B cell (primary cell): ENCODE measurements around the gene ANKRD11. TPM values are rescaled to one million over a fixed set of nuclear protein-coding genes. Genes with fewer than 3 reads are reported as not detected.

Experiments
- ATAC-seq: fragments of 200-7000 bp; cut with Tn5 transposase; one replicate; pipeline ENCODE4 v1.10.0; 2021; ENCODE audit warnings: low read depth, mild to moderate bottlenecking, moderate number of reproducible peaks, moderate library complexity
- CTCF ChIA-PET: fragments of 350-600 bp; sonication (Branson Sonifier 250); formaldehyde crosslinking; loops from one replicate; lab custom pipeline; 2021; ENCODE audit warnings: antibody characterized with exemption, inconsistent platforms; lab: Charles Lee
- POLR2A ChIA-PET: fragments of 350-600 bp; sonication (Branson Sonifier 250); formaldehyde crosslinking; loops from one replicate; lab custom pipeline; 2021; ENCODE audit warnings: antibody characterized with exemption; lab: Charles Lee
- DNase-seq: peaks from one replicate; pipeline ENCODE4 v3.0.0; 2013
- H2AFZ ChIP-seq: 2 replicates; pipeline ENCODE4 v1.6.1; 2012; ENCODE audit warnings: mild to moderate bottlenecking, low read depth, low read length; ENCODE audit not compliant: insufficient read depth, poor library complexity, severe bottlenecking
- H3K27ac ChIP-seq, 2 donors: 1 replicate in 1 of 2; 2 replicates in 1 of 2; pipeline ENCODE4 v1.5.1; 2012 to 2013; ENCODE audit warnings: low read length in 2 of 2, mild to moderate bottlenecking in 2 of 2, moderate library complexity in 1 of 2
- H3K27me3 ChIP-seq, 4 experiments: fragments of 200-600 bp in 1 of 4; sonication (generic) in 1 of 4; replicated peaks in 1 of 4; 1 replicate in 2 of 4; 2 replicates in 2 of 4; pipeline versions ENCODE4 v1.6.1 to v1.7.0; 2013 to 2016; ENCODE audit warnings: low read length in 3 of 4, mild to moderate bottlenecking in 2 of 4, mixed read lengths in 1 of 4, moderate library complexity in 1 of 4; ENCODE audit not compliant: insufficient read depth in 4 of 4, control insufficient read depth in 3 of 4; ENCODE audit errors: control extremely low read depth in 1 of 4
- H3K36me3 ChIP-seq, 2 experiments: replicated peaks in 1 of 2; 1 replicate in 1 of 2; 2 replicates in 1 of 2; pipeline versions ENCODE4 v1.6.1 to v1.7.1; 2013; ENCODE audit warnings: low read length in 1 of 2; ENCODE audit not compliant: insufficient read depth in 2 of 2, control insufficient read depth in 1 of 2; ENCODE audit errors: control extremely low read depth in 1 of 2, extremely low read depth in 1 of 2
- H3K4me1 ChIP-seq, 2 donors: fragments of 200-600 bp in 1 of 2; sonication (generic) in 1 of 2; 1 replicate in 1 of 2; 2 replicates in 1 of 2; pipeline versions ENCODE4 v1.5.1 to v1.6.1; 2013 to 2017; ENCODE audit warnings: low read length in 2 of 2; ENCODE audit not compliant: control insufficient read depth in 2 of 2, insufficient read depth in 2 of 2
- H3K4me2 ChIP-seq: replicated peaks from 2 replicates; pipeline ENCODE3; 2012; ENCODE audit warnings: mild to moderate bottlenecking, low read depth, low read length; ENCODE audit not compliant: poor library complexity, severe bottlenecking
- H3K4me3 ChIP-seq, 5 experiments: fragments of 200-600 bp in 1 of 5; sonication (generic) in 1 of 5; 1 replicate in 3 of 5; 2 replicates in 2 of 5; pipeline versions ENCODE4 v1.5.1 to v1.7.0; 2011 to 2016; ENCODE audit warnings: low read length in 4 of 5, mild to moderate bottlenecking in 4 of 5, low read depth in 2 of 5, control low read depth in 1 of 5, moderate library complexity in 1 of 5; ENCODE audit not compliant: insufficient read depth in 1 of 5; ENCODE audit errors: control extremely low read depth in 1 of 5, extremely low read depth in 1 of 5
- H3K79me2 ChIP-seq: fragments of 200-600 bp; sonication (generic); one replicate; pipeline ENCODE4 v1.6.0; 2016; ENCODE audit warnings: low read length; ENCODE audit not compliant: control insufficient read depth, insufficient read depth
- H3K9ac ChIP-seq: fragments of 200-600 bp; sonication (generic); 2 replicates; pipeline ENCODE4 v1.6.1; 2017; ENCODE audit warnings: mild to moderate bottlenecking, low read length, moderate library complexity
- H3K9me3 ChIP-seq, 3 donors: one replicate each; pipeline versions ENCODE4 v1.6.1 to v1.7.1; 2013; ENCODE audit warnings: low read length in 2 of 3; ENCODE audit not compliant: control insufficient read depth in 2 of 3, insufficient read depth in 1 of 3; ENCODE audit errors: control extremely low read depth in 1 of 3
- H4K20me1 ChIP-seq: 2 replicates; pipeline ENCODE4 v1.6.0; 2012; ENCODE audit warnings: mild to moderate bottlenecking, low read length; ENCODE audit not compliant: insufficient read depth, control insufficient read depth, poor library complexity, severe bottlenecking
- H3K27ac Mint-ChIP-seq: one replicate; pipeline ENCODE4 v1.8.0; 2021; ENCODE audit warnings: mixed read lengths
- H3K27me3 Mint-ChIP-seq: one replicate; pipeline ENCODE4 v1.8.0; 2021; ENCODE audit warnings: mixed read lengths
- H3K4me1 Mint-ChIP-seq: one replicate; pipeline ENCODE4 v1.8.0; 2021; ENCODE audit warnings: mixed read lengths
- H3K4me3 Mint-ChIP-seq: one replicate; pipeline ENCODE4 v1.8.0; 2021; ENCODE audit warnings: mixed read lengths
- H3K9me3 Mint-ChIP-seq: one replicate; pipeline ENCODE4 v1.8.0; 2022; ENCODE audit warnings: mixed read lengths; ENCODE audit not compliant: insufficient read depth
- CTCF ChIP-seq: fragments of 200-600 bp; IDR thresholded peaks from one replicate; pipeline ENCODE4 v1.8.0; 2022; ENCODE audit warnings: antibody characterized with exemption, mild to moderate bottlenecking
- EZH2 ChIP-seq: IDR thresholded peaks from 2 replicates; pipeline ENCODE4 v1.6.1; 2012; ENCODE audit warnings: borderline replicate concordance, low read depth, mild to moderate bottlenecking, moderate library complexity, low read length; ENCODE audit not compliant: insufficient read depth, poor library complexity, severe bottlenecking
- WGBS: methylation state at CpG from one replicate; pipeline ENCODE4 v1.1.5; 2013; ENCODE audit warnings: missing lambda C conversion rate; ENCODE audit not compliant: insufficient coverage; 5-methylcytosine and 5-hydroxymethylcytosine counted together
- intact Hi-C: fragments of 100-400 bp; cut with micrococcal nuclease; formaldehyde crosslinking; loops from one replicate; pipeline ENCODE4 v1.10.0; 2022
- polyA plus RNA-seq: library from polyadenylated mRNA; depleted of rRNA; stranded (reverse); fragments of >200 nt; gene quantifications from 2 replicates; pipeline ENCODE4 v1.2.3, GENCODE V29; 2012
- total RNA-seq, 2 donors: library from RNA; stranded (reverse); fragments of 120-200 nt in 1 of 2; gene quantifications; 1 replicate in 1 of 2; 2 replicates in 1 of 2; pipeline versions ENCODE4 v1.2.3 to v1.2.4, GENCODE V29; 2013 to 2022

The ANKRD11 gene
- total and polyA plus RNA-seq, 2 donors (not counting 1 experiment from before 2014, with no cell fraction given) = 67.9 to 314 TPM

GRCh38 chr16:89395150-89396142 lies 94.9 kb downstream of the ANKRD11 start:
- Mint-ChIP-seq H3K4me3 (no peak overlapping the region), H3K4me1 (peaks cover 53% of the 10 kb centered on the region), H3K27me3 (no peaks in the 10 kb centered on the region), H3K9me3 (no peaks in the 10 kb centered on the region), H3K27ac (no peak overlapping the region)
- Histone ChIP-seq H3K27me3 (no peaks in the 10 kb centered on the region), H3K4me1 (peaks cover 7 to 16% of the 10 kb centered on the region in 2 donors), H3K79me2 (peaks cover 92% of the 10 kb centered on the region), H3K9me3 (no peaks in the 10 kb centered on the region), H3K27ac (no peak overlapping the region), H3K4me3 (no peak overlapping the region), H3K9ac (no peak overlapping the region), H3K36me3 (peaks cover 0 to 24% of the 10 kb centered on the region in 2 experiments), H3K4me2 (no peak overlapping the region), H2AFZ (no peak overlapping the region), H4K20me1 (peaks cover 84% of the 10 kb centered on the region)
- ATAC-seq (no peak), DNase-seq (no peak)
- POLR2A ChIA-PET = no interaction called here
- TF ChIP-seq CTCF (no peak), EZH2 (no peak)
- intact Hi-C loops = no loop called here
- CTCF ChIA-PET = interaction anchor here (0.6 kb wide), 1 partner anchor 148 kb away, joined by 3 read pairs; no protein-coding TSS in a partner anchor
- WGBS = 91% methylated on average over 28 of the region's 28 CpGs
